Measurements from ENCODE around the gene FCGBP.
"Not testable (repeated sequence)": the region's sequence is repeated elsewhere in the genome, so short reads cannot be mapped to it uniquely, and the experiment has no call there.

Gene FCGBP

GRCh38 chr19:39934584-39935363 lies at the start of gene FCGBP:
Gene FCGBP, minus strand, starts transcription at chr19:39934634.
- DNase-seq: no peak

- DNase-seq: no peak
Observed at GRCh38 chr19:39983695-39984300, 49.4 kb upstream of the FCGBP start.

DNA sequence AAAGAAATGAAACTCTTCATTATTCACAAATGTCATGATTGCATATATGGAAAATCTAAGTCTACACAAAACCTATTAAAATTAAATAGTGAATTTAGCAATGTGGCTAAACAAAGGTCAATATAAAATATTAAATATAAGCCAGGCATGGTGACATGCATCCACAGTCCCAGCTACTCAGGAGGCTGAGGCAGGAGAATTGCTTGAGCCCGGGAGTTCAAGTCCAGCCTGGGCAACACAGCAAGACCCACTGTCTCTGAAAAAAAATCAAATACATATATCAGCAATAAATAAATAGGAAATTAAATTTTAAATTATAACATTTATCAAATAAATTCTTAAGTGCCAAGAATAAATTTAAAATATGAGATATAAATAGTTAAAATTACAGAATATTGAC lies 48.4 kb upstream of the FCGBP start:
- DNase-seq: no peak

DNA sequence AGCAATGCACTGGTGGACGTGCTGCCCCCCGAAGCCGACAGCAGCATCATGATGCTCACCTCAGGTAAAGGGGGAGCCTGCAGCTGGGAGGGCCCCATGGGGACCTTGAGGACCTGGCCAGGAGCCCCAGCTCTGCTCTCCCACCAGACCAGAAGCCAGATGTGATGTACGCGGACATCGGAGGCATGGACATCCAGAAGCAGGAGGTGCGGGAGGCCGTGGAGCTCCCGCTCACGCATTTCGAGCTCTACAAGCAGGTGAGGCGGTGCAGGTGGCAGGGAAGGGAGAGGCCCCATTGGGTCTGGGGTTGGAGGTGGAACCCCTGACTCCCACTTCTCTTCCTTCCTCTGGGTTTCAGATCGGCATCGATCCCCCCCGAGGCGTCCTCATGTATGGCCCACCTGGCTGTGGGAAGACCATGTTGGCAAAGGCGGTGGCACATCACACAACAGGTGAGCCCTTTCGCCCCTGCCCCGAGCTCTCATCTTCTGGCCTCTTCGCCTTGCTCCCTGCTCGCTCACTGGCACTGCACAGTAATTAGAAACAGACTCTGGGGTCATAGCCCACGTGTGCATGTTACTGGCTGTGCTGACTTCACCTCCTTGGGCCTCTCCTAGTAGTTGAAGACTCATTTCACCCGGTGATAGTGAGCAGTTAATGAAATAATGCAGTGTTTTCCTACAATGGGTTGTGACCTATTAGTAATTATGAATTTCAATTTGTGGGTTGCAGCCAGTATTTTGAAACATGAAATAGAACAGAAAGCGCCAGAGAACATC lies 40.1 kb upstream of the FCGBP start:
- DNase-seq: no peak

- no peak for DNase-seq
Observed at GRCh38 chr19:39971380-39972035, 37.1 kb upstream of the FCGBP start.

- DNase-seq: peak; percentile 98
Observed at GRCh38 chr19:39970675-39971379, 36.4 kb upstream of the FCGBP start, which contains the start of gene PSMC4. Gene PSMC4, plus strand, starts transcription at chr19:39971165. Its CDS starts 38 bp downstream, at chr19:39971203.

DNA sequence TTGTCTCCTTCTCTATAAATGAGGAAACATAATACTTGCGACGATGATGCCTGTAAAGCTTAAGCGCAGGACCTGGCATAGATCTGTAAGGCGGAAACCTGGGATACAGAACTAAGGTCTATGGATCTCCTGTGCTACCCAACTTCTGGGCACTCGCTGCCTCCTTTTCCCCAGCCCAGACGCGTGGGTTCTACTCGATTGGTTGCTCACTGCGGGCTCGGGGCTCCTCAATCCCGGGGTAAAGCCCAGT lies 35.9 kb upstream of the FCGBP start:
- DNase-seq: no peak

DNA sequence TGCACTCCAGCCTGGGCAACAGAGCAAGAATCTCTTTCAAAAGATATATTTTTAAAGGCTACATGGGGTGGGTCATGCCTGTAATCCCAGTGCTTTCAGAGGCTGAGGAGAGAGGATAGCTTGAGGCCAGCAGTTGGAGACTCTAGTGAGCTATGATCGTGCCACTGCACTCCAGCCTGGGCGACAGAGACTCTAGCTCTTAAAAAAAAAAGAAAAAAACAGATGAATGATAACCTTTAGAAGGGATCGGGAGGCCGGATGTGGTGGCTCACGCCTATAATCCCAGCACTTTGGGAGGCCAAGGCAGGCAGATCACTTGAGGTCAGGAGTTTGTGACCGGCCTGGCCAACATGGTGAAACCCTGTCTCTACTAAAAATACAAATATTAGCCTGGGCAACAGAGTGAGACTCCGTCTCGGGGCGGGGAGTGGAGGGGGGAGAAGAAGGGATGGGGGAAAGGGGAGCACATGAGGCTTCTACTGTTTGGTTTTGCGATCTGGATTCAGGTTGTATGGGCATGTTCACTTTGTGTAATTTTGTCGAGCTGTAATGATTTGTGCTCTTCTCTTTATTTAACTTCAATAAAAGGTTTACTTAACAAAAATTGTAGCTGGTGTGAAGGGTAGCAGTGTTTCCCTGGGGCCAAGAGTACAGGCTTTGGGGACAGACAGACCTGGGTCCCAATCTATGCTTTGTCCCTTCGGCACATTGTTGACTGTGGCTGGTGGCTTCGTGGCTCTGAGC lies 35.4 kb upstream of the FCGBP start:
- no peak for DNase-seq

DNA sequence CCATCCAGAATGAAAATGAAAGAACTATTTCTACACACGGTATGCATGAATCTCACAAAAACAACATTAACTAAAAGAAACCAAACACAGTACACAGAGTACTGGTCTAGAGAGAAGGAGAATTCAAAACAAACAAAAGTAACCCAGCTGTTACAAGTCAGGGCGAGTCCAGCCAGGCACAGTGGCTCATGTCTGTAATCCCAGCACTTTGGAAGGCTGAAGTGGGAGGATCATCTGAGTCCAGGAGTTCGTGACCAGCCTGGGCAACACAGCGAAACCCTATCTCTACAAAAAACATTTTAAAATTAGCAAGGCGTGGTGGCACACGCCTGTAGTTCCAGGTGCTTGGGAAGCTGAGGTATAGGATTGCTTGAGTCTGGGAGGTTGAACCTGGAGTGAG lies 34.8 kb upstream of the FCGBP start:
- no peak for DNase-seq

GRCh38 chr19:39968789-39969188 lies 34.4 kb upstream of the FCGBP start:
- no peak for DNase-seq

GRCh38 chr19:39967561-39967960 lies 33.1 kb upstream of the FCGBP start:
- DNase-seq: no peak

- no peak for DNase-seq
Observed at GRCh38 chr19:39966617-39967016, 32.2 kb upstream of the FCGBP start.

DNA sequence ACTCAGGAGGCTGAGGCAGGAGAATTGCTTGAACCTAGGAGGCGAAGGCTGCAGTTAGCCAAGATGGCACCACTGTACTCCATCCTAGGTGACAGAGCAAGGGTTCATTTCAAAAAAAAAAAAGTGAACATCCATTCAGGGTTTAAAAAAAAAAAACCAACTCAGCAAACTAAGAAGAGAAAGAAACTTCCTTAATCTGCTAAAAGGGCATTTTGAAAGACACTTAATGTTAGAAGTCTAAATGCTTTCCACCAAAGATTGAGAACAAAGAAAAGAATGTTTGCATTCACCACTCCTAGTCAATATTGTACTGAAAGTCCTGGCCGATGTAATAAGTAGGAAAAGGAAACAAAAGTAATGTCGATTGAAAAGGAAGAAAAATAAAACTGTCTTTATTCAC lies 29.5 kb upstream of the FCGBP start:
- no peak for DNase-seq

DNA sequence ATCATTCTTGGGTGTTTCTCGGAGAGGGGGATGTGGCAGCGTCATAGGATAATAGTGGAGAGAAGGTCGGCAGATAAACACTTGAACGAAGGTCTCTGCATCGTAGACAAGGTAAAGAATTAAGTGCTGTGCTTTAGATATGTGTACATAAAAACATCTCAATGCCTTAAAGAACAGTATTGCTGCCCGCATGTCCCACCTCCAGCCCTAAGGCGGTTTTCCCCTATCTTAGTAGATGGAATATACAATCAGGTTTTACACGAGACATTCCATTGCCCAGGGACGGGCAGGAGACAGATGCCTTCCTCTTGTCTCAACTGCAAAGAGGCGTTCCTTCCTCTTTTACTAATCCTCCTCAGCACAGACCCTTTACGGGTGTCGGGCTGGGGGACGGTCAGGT lies 25.0 kb upstream of the FCGBP start:
- DNase-seq: not testable (repeated sequence)

DNA sequence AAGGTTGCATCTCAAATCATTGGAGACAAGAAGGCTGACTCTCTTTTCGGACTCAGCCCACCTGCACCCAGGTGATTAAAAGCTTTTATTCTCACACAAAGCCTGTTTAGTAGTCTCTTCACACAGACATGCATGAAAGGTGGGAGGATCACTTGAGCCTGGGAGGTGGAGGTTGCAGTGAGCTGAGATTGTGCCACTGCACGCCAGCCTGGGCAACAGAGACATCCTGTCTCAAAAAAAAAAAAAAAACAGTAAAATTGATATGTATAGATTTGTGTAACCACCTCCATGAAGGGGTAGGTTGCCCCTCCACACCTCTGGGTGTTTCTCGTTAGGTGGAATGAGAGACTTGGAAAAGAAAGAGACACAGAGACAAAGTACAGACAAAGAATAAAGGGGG lies 24.5 kb upstream of the FCGBP start:
- not testable (repeated sequence) for DNase-seq

GRCh38 chr19:39957886-39958285 lies 23.5 kb upstream of the FCGBP start:
- not testable (repeated sequence) for DNase-seq

- no peak for DNase-seq
Observed at GRCh38 chr19:39953915-39954314, 19.5 kb upstream of the FCGBP start.

DNA sequence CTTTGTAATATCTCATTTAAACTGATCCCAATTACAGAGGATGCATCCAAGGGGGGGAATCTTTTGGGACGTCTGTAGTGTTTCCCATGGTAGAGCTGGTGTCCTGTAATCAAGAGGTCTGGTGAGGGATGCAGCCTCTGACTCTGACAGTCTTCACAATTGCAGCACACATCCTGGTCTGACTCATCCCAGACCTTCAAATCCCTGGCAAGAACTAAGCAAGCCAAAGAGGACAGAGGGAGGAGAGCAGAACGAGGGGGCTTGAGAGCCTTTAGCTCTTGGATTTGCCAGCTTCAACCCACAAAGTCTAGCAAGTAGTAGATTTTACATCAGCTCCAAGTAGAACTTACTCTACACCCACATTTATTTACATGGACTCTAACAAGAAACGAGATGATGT lies 17.3 kb upstream of the FCGBP start:
- no peak for DNase-seq

- DNase-seq: no peak
Observed at GRCh38 chr19:39951065-39951650, 16.7 kb upstream of the FCGBP start.

DNA sequence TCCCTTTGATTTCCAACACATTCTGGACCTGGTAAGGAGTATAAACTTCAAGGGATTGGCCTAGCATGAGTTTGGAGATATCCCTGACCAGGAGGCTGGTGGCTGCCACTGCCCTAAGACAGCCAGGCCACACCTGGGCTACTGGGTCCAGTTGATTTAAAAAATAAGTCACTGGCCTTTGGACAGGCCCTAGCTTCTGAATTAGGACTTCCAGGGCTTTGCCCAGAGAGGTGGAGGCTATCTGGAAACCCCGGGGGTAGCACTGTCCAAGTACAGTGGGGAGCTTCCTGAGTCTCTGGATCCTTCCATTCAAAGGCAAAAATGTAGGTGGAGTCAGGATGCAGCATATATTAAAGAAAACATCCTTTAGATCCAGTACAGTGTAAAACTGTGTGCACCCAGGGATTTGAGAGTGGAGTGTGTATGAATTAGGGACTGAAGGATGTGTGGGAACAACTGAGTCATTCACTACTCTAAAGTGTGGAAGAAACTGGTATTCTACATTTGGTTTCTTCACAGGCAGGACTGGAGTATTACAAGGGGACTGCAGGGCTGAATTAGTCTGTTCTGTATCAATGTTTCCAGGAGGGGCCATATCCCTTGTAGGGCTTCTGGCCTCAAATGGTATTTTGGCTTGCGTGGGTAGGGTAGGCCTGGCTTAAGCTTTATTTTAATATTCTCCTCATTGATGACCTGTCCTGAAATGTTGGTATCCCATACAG lies 14.8 kb upstream of the FCGBP start:
- no peak for DNase-seq

DNA sequence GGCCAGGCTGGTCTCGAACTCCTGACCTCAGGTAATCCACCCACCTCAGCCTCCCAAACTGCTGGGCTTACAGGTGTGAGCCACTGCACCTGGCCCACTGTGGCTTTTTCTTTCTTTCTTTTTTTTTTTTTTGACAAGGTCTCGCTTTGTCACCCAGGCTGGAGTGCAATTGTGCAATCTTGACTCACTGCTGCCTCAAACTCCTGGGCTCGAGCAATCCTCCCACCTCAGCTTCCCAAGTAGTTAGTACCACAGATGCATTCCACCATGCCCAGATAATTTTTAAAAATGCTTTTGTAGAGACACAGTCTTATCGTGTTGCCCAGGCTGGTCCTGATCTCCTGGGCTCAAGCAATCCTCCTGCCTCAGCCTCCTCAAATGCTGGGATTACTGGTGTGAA lies 12.1 kb upstream of the FCGBP start:
- DNase-seq: no peak

Measured in NCI-H446 treated with DMSO at 0.1 percent for 48 hours (cell line).